Sigmoid colon (tissue), 7 donors: Measurements from ENCODE around the gene EOGT. TPM values are rescaled to one million over a fixed set of nuclear protein-coding genes. Genes with fewer than 3 reads are reported as not detected.

ENCODE experiments used
- DNase-seq: peaks from one replicate; pipeline ENCODE4 v3.0.0-alpha.2; 2019
- H3K27ac ChIP-seq, 4 donors: fragments of 200-600 bp; sonication (generic); one replicate each; pipeline ENCODE4 v1.5.1; 2016 to 2019; ENCODE audit warnings: mild to moderate bottlenecking in 1 of 4
- H3K27me3 ChIP-seq, 3 donors: fragments of 200-600 bp; sonication (generic); one replicate each; pipeline ENCODE4 v1.5.1; 2019; ENCODE audit warnings: mild to moderate bottlenecking in 1 of 3
- H3K36me3 ChIP-seq, 4 donors: fragments of 200-600 bp; sonication (generic); one replicate each; pipeline ENCODE4 v1.5.1; 2016 to 2019
- H3K4me1 ChIP-seq, 4 donors: fragments of 200-600 bp; sonication (generic); one replicate each; pipeline ENCODE4 v1.5.1; 2017 to 2019
- H3K4me3 ChIP-seq, 4 donors: fragments of 200-600 bp; sonication (generic); one replicate each; pipeline ENCODE4 v1.5.1; 2017 to 2019; ENCODE audit warnings: mild to moderate bottlenecking in 2 of 4, moderate library complexity in 1 of 4
- H3K9me3 ChIP-seq, 4 donors: fragments of 200-600 bp in 3 of 4; sonication (generic) in 3 of 4; one replicate each; pipeline versions ENCODE4 v1.5.1 to v1.6.1; 2013 to 2019
- EP300 ChIP-seq, 4 donors: sonication (generic); formaldehyde crosslinking; IDR thresholded peaks; one replicate each; pipeline ENCODE4 v1.6.1; 2017; ENCODE audit warnings: antibody characterized with exemption in 4 of 4
- POLR2A ChIP-seq, 2 donors: fragments of 450-650 bp; IDR thresholded peaks; one replicate each; pipeline ENCODE4 v1.6.1; 2016; ENCODE audit warnings: antibody characterized with exemption in 2 of 2, mild to moderate bottlenecking in 2 of 2, moderate library complexity in 2 of 2
- POLR2AphosphoS5 ChIP-seq, 4 donors: sonication (generic); formaldehyde crosslinking; IDR thresholded peaks; one replicate each; pipeline ENCODE4 v1.6.1; 2017; ENCODE audit warnings: antibody characterized with exemption in 4 of 4
- WGBS, 2 donors: extraction: QIAGEN DNeasy Blood & Tissue Kit; methylation state at CpG; one replicate each; pipeline ENCODE4 v1.1.7; 2013; 5-methylcytosine and 5-hydroxymethylcytosine counted together
- intact Hi-C: fragments of 100-400 bp; cut with DNase I; formaldehyde crosslinking; loops from one replicate; pipeline ENCODE4 v1.15.1; 2023
- polyA plus RNA-seq, 3 donors: library from polyadenylated mRNA; stranded (reverse); fragments of 200-250 nt; gene quantifications; one replicate each; pipeline ENCODE4 v1.2.3, GENCODE V29; 2013
- total RNA-seq, 4 donors: library from RNA; depleted of rRNA; stranded (reverse); fragments of >200 nt; gene quantifications; one replicate each; pipeline ENCODE4 v1.1.0, GENCODE V29; 2016
- TF ChIP-seq, protein P1 (sequence below), 4 experiments: fragments of 450-650 bp in 3 of 4; fragments of 200-600 bp in 1 of 4; IDR thresholded peaks; one replicate each; pipeline ENCODE4 v1.5.1; 2016 to 2019; ENCODE audit warnings: antibody characterized with exemption in 4 of 4, mild to moderate bottlenecking in 3 of 4, moderate library complexity in 2 of 4
- donor health status: healthy with polysubstance abuse.
- donor health status: Bipolar disorder and iron deficiency.
- donor health status: healthy.

EOGT gene
- total RNA-seq (100 to 1,000 TPM in 1 of 4 donors, 10 to 100 TPM in 3; 42.1 to 103 (median 71.5) TPM), polyA plus RNA-seq (1 to 10 TPM; 4.6 to 7.6 (median 5.4) TPM)

DNA sequence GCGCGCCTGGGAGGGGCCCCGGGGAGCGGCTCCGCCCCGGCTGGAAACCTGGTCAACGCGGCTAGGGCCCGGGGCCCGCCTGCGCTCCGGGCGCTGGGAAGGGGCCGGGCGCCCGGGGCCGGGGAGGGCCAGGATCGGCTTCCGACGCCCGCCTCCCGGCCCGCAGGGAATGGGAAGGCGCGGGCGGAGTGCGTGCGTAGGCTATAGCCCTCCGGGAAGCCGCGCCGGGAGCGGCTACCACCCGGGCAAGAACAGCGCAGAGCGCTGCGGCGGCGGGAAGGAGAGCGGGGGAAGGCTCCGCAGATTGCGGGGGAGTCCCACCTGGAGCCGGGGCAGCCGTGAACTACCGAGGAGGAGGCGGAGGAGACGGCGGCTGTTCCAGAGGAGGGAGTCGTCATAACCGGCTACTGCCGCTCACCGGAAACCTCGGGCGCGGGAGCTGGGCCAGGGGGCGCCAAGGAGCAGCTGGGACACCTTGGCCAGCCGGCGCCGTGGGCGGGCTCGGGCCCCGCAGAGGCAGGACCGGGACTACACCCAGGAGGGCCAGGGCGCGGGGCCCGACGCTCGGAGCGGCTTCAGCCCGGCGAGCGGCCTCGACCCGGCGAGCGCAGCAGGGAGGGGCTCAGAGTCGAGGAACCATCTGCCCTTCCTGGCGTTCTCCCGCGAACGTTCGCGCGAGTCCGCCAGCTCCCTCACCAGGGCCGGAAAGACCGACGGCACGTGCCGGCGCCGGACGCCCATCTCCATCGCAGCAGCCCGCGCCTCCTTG, at the start of gene EOGT:
Gene EOGT (minus strand): TSS at position 432 of the 769 bp plus-strand sequence. CDS start 3,838 bp downstream, outside the sequence.
- TF ChIP-seq POLR2A (IDR thresholded peaks at IDR 0.05): peak; percentile 35 to 56
- peak; percentile 46 to 82 (median 72) for TF ChIP-seq POLR2AphosphoS5 (IDR thresholded peaks at IDR 0.05)
- TF ChIP-seq EP300 (IDR thresholded peaks at IDR 0.05): peak in 1 of 4 donors; percentile 25
- TF ChIP-seq, protein P1, sequence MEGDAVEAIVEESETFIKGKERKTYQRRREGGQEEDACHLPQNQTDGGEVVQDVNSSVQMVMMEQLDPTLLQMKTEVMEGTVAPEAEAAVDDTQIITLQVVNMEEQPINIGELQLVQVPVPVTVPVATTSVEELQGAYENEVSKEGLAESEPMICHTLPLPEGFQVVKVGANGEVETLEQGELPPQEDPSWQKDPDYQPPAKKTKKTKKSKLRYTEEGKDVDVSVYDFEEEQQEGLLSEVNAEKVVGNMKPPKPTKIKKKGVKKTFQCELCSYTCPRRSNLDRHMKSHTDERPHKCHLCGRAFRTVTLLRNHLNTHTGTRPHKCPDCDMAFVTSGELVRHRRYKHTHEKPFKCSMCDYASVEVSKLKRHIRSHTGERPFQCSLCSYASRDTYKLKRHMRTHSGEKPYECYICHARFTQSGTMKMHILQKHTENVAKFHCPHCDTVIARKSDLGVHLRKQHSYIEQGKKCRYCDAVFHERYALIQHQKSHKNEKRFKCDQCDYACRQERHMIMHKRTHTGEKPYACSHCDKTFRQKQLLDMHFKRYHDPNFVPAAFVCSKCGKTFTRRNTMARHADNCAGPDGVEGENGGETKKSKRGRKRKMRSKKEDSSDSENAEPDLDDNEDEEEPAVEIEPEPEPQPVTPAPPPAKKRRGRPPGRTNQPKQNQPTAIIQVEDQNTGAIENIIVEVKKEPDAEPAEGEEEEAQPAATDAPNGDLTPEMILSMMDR (IDR thresholded peaks at IDR 0.05): peak in 3 of 4 experiments; percentile 40 to 60 (median 43)
- peaks cover 0 to 53% (median 48%) of the 10 kb centered on the region in 4 donors for H3K4me1 ChIP-seq
- intact Hi-C loops: loop anchor here (2.0 kb wide), 1 partner anchor 67 kb away; the partner anchor contains the start of gene UBA3

DNA sequence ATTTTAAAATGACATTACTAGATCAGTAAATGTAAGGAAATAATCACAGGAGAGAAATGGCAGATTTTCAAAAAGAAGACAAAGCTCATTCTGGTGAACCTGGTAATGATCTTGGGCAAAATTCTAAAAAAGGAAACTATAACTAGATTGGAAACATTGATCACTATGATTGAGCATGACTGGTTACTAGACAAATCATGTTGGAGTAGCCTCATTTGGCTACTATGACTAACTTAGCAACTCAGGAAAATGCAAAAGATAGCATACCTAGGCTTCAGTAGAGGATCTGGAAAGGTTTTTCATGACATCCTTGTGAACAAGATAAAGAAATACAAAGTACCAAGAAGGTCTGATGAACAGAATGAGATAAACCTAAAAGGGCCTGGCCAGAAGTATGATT, 46.2 kb upstream of the EOGT start:
- Histone ChIP-seq H3K36me3 (peaks cover 4 to 87% (median 23%) of the 10 kb centered on the region in 4 donors), H3K27me3 (no peaks in the 10 kb centered on the region), H3K9me3 (no peaks in the 10 kb centered on the region), H3K27ac (no peak overlapping the region), H3K4me1 (no peaks in the 10 kb centered on the region), H3K4me3 (no peak overlapping the region)
- intact Hi-C loops: no loop called here
- TF ChIP-seq EP300 (IDR thresholded peaks at IDR 0.05): no peak
- TF ChIP-seq POLR2A (IDR thresholded peaks at IDR 0.05): no peak
- TF ChIP-seq, protein P1 (IDR thresholded peaks at IDR 0.05): no peak
- no peak for TF ChIP-seq POLR2AphosphoS5 (IDR thresholded peaks at IDR 0.05)
- no peak for DNase-seq

More for the DNA sequence above, at the start of gene EOGT:
- Histone ChIP-seq H3K4me3 (peak within 1 kb of the TSS; percentile 65 to 96 (median 84)), H3K36me3 (peaks cover 0 to 10% (median 0%) of the 10 kb centered on the region in 4 donors), H3K27me3 (no peaks in the 10 kb centered on the region), H3K9me3 (no peaks in the 10 kb centered on the region), H3K27ac (peak within 1 kb of the TSS; percentile 93 to 99 (median 99))
- peak; percentile 94 for DNase-seq
- 0 to 1% methylated on average over 96 of the region's 96 CpGs for WGBS, 2 donors

DNA sequence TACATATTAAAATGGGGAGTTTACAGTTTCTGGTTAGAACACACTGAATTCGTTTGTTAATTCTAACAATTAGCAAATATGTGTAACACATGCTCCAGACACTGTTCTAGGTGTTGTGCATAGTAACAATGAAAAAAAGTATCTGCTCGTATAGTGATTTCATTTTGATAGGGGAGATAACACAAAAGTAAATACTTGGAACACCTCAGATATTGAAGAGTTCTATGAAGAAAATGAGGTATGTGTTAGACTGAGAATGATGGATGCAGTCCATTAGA, 45.4 kb upstream of the EOGT start:
- Histone ChIP-seq H3K27ac (no peak overlapping the region), H3K27me3 (no peaks in the 10 kb centered on the region), H3K9me3 (no peaks in the 10 kb centered on the region), H3K4me1 (no peaks in the 10 kb centered on the region), H3K36me3 (peaks cover 4 to 94% (median 24%) of the 10 kb centered on the region in 4 donors), H3K4me3 (no peak overlapping the region)
- no peak for TF ChIP-seq EP300 (IDR thresholded peaks at IDR 0.05)
- TF ChIP-seq POLR2AphosphoS5 (IDR thresholded peaks at IDR 0.05): no peak
- no peak for TF ChIP-seq POLR2A (IDR thresholded peaks at IDR 0.05)
- TF ChIP-seq, protein P1 (IDR thresholded peaks at IDR 0.05): no peak
- no peak for DNase-seq
- WGBS, 2 donors: 86% methylated on average over 2 of the region's 2 CpGs
- intact Hi-C loops: no loop called here

DNA sequence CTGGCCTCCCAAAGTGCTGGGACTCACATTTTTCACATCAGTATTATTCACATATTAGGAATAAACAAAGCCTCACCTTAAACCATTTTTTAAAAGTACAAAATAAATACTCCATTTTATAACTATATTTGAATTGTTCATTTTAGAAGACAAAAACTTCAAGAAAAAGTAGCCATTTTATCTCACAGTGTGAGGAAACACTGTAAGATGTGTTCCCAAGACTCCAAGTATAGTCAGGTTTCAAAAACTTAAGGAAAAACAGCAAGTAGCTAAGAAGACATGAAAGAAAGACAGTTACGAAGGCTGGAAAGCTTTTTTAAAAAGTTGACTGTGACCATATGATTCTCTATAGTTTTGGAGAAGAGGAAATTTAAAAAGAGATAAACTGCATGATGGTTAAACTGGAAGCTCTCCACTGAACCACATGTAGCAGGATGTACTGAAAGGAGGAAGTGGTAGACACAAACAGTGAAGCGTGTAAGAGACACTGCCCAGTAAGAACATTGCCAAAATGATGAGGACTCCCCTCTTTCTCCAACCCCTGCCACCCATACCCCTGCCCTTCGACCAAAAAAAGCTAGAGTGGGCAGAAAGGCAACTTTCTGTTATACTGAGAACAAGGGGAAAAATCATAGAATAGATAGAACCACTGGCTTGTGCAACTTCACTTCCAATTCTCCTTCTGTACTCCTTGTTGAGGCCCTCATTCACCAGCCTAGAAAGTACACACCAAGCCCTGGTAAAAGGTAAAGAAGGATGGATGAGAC, 44.9 kb upstream of the EOGT start:
- intact Hi-C loops: no loop called here
- H3K27ac ChIP-seq: no peak overlapping the region
- H3K27me3 ChIP-seq: no peaks in the 10 kb centered on the region
- no peaks in the 10 kb centered on the region for H3K9me3 ChIP-seq
- H3K36me3 ChIP-seq: peaks cover 4 to 93% (median 24%) of the 10 kb centered on the region in 4 donors
- TF ChIP-seq POLR2AphosphoS5 (IDR thresholded peaks at IDR 0.05) (no peak), POLR2A (IDR thresholded peaks at IDR 0.05) (no peak), EP300 (IDR thresholded peaks at IDR 0.05) (no peak)
- TF ChIP-seq, protein P1 (IDR thresholded peaks at IDR 0.05): no peak
- no peak overlapping the region for H3K4me3 ChIP-seq
- no peaks in the 10 kb centered on the region for H3K4me1 ChIP-seq
- DNase-seq: no peak
- WGBS, 2 donors: 50 to 82% methylated on average over 3 of the region's 3 CpGs
